ENCODE measurements around the gene RRM2. TPM values are rescaled to one million over a fixed set of nuclear protein-coding genes. Genes with fewer than 3 reads are reported as not detected.
"Not testable (repeated sequence)": the region's sequence is repeated elsewhere in the genome, so short reads cannot be mapped to it uniquely, and the experiment has no call there.

Gene RRM2
- total RNA-seq, 1 experiment from 2014 or later: 330 TPM

DNA sequence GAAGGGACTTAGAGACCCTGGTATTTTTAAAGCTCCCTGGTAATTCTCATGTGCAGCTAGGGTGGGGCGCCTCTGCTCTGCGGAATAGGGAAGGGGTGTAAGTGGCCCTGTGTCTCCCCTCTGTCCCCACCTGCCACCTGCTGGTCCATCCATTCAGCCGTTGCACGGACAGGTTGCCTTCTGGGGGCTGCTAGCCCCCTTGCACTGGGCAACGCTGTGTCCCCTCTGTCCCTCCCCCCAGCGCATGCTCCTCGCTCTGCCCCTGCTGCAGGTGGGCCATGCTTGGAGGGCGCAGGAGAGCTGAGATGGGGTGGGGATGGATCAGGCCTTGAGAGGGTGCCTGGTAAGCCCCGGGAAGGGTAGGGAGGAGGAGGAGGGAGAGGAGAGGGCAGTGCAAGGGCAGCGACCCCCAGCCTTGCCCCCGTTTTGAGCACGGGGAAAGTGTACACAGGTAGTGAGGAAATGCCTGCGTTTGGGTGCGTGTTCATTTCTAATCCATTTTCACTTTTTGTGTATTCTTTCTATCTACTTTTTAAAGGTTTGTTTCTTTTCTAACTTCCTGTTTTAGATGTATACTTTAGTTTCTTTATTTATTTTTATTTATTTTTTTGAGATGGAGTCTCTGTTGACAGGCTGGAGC, 23.9 kb downstream of the RRM2 start (continued):
- TF ChIP-seq, protein P1, sequence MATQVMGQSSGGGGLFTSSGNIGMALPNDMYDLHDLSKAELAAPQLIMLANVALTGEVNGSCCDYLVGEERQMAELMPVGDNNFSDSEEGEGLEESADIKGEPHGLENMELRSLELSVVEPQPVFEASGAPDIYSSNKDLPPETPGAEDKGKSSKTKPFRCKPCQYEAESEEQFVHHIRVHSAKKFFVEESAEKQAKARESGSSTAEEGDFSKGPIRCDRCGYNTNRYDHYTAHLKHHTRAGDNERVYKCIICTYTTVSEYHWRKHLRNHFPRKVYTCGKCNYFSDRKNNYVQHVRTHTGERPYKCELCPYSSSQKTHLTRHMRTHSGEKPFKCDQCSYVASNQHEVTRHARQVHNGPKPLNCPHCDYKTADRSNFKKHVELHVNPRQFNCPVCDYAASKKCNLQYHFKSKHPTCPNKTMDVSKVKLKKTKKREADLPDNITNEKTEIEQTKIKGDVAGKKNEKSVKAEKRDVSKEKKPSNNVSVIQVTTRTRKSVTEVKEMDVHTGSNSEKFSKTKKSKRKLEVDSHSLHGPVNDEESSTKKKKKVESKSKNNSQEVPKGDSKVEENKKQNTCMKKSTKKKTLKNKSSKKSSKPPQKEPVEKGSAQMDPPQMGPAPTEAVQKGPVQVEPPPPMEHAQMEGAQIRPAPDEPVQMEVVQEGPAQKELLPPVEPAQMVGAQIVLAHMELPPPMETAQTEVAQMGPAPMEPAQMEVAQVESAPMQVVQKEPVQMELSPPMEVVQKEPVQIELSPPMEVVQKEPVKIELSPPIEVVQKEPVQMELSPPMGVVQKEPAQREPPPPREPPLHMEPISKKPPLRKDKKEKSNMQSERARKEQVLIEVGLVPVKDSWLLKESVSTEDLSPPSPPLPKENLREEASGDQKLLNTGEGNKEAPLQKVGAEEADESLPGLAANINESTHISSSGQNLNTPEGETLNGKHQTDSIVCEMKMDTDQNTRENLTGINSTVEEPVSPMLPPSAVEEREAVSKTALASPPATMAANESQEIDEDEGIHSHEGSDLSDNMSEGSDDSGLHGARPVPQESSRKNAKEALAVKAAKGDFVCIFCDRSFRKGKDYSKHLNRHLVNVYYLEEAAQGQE (IDR thresholded peaks at IDR 0.05; ENCODE audit: low read depth): no peak
- no peak for TF ChIP-seq YY1 (IDR thresholded peaks at IDR 0.05; ENCODE audit: extremely low read depth, insufficient replicate concordance, low read depth, low read length)
- TF ChIP-seq SP1 (IDR thresholded peaks at IDR 0.05; ENCODE audit: low read depth): no peak

- ATAC-seq; H2AFZ ChIP-seq (ENCODE audit: low read depth, low read length, poor library complexity, severe bottlenecking); BruUV-seq (replicated peaks); H3K9me2 ChIP-seq (ENCODE audit: insufficient read depth); H3K4me3 ChIP-seq (replicated peaks in 1 of 2; ENCODE audit: low read depth in 1 of 2, low read length in 2 of 2); H3K9me3 ChIP-seq (ENCODE audit: control insufficient read depth in 1 of 2, insufficient read depth in 1 of 2, low read depth in 1 of 2, low read length in 2 of 2); H4K20me1 ChIP-seq (ENCODE audit: insufficient read depth); DNase-seq (ENCODE audit: low read depth, low spot score); H3K27ac ChIP-seq (ENCODE audit: low read depth, low read length); H3K79me2 ChIP-seq (ENCODE audit: insufficient read depth, low read length); H3K4me1 ChIP-seq (ENCODE audit: control insufficient read depth in 1 of 2, insufficient read depth in 2 of 2, low read length in 2 of 2); H3K27me3 ChIP-seq (ENCODE audit: insufficient read depth, low read length); intact Hi-C loops (cut with micrococcal nuclease); H3K4me2 ChIP-seq (ENCODE audit: low read length); H3K36me3 ChIP-seq (ENCODE audit: control insufficient read depth in 1 of 2, insufficient read depth in 2 of 2, low read length in 2 of 2); H3K9ac ChIP-seq (ENCODE audit: low read length); RAD21 ChIA-PET (ENCODE audit: low non-redundant PET in 1 of 2, low total read pairs in 2 of 2, uncharacterized antibody in 2 of 2, unreplicated experiment in 2 of 2): not testable (repeated sequence)
- ChIA-PET POLR2A (interaction anchor here (0.8 to 1.2 kb wide), 2 partner anchors 10 to 17 kb away, joined by 3 read pairs; no protein-coding TSS in a partner anchor), CTCF (interaction anchor here (0.9 kb wide), 1 partner anchor 262 kb away, joined by 3 read pairs; no protein-coding TSS in a partner anchor)
These were observed 24.6 kb downstream of the RRM2 start for GRCh38 chr2:10147050-10147660.

Data from HCT116 (cell line).